WTC11 (cell line): ENCODE data around the gene ZDHHC11. TPM values are rescaled to one million over a fixed set of nuclear protein-coding genes. Genes with fewer than 3 reads are reported as not detected.

Experiments
- ATAC-seq: fragments of 200-7000 bp; cut with Tn5 transposase; 2 replicates; pipeline ENCODE4 v1.10.0; 2021; ENCODE audit warnings: mild to moderate bottlenecking, moderate library complexity
- CTCF ChIA-PET: fragments of 300-600 bp; sonication (Branson Sonifier 250); formaldehyde crosslinking; loops from one replicate; lab custom pipeline; 2021; ENCODE audit warnings: antibody characterized with exemption; lab: Charles Lee
- POLR2A ChIA-PET: fragments of 350-600 bp; sonication (Branson Sonifier 250); formaldehyde crosslinking; loops from one replicate; lab custom pipeline; 2021; ENCODE audit warnings: antibody characterized with exemption; lab: Charles Lee
- DNase-seq: peaks from one replicate; pipeline ENCODE4 v3.0.0; 2021; ENCODE audit warnings: low spot score
- H3K27ac Mint-ChIP-seq: 2 replicates; pipeline ENCODE4 v1.8.0; 2021; ENCODE audit warnings: mixed read lengths
- H3K27me3 Mint-ChIP-seq: 2 replicates; pipeline ENCODE4 v1.8.0; 2021; ENCODE audit warnings: low read depth, mild to moderate bottlenecking, moderate library complexity, mixed read lengths
- H3K36me3 Mint-ChIP-seq: 2 replicates; pipeline ENCODE4 v1.8.0; 2021; ENCODE audit warnings: mixed read lengths
- H3K4me1 Mint-ChIP-seq: 2 replicates; pipeline ENCODE4 v1.8.0; 2022; ENCODE audit warnings: mixed read lengths
- H3K4me3 Mint-ChIP-seq: 2 replicates; pipeline ENCODE4 v1.8.0; 2021; ENCODE audit warnings: mild to moderate bottlenecking, moderate library complexity, mixed read lengths
- H3K9me3 Mint-ChIP-seq: 2 replicates; pipeline ENCODE4 v1.8.0; 2021; ENCODE audit warnings: mixed read lengths
- CREM ChIP-seq: sonication (generic); formaldehyde crosslinking; IDR thresholded peaks from 2 replicates; pipeline ENCODE4 v1.8.1; 2022; ENCODE audit warnings: mild to moderate bottlenecking, missing genetic modification reagents, moderate library complexity
- ETV6 ChIP-seq: sonication (generic); formaldehyde crosslinking; IDR thresholded peaks from 2 replicates; pipeline ENCODE4 v1.8.1; 2022; ENCODE audit warnings: mild to moderate bottlenecking, missing genetic modification reagents
- FOXK1 ChIP-seq: sonication (generic); formaldehyde crosslinking; IDR thresholded peaks from 2 replicates; pipeline ENCODE4 v1.8.0; 2022; ENCODE audit warnings: mild to moderate bottlenecking, moderate library complexity, missing genetic modification reagents
- FOXP1 ChIP-seq: sonication (generic); formaldehyde crosslinking; IDR thresholded peaks from 2 replicates; pipeline ENCODE4 v1.8.0; 2022; ENCODE audit warnings: missing genetic modification reagents, mild to moderate bottlenecking, moderate library complexity, borderline replicate concordance
- GTF2I ChIP-seq: fragments of 250-450 bp; sonication (Bioruptor Pico); conservative IDR thresholded peaks from 2 replicates; pipeline ENCODE4 v1.4.0; 2021; ENCODE audit warnings: mild to moderate bottlenecking
- JAZF1 ChIP-seq: fragments of 250-450 bp; sonication (Bioruptor Pico); IDR thresholded peaks from 2 replicates; pipeline ENCODE4 v1.9.0; 2021; ENCODE audit warnings: moderate library complexity, mild to moderate bottlenecking, inconsistent platforms
- JUN ChIP-seq: sonication (generic); formaldehyde crosslinking; IDR thresholded peaks from 2 replicates; pipeline ENCODE4 v1.8.0; 2023; ENCODE audit warnings: mild to moderate bottlenecking, missing genetic modification reagents
- NFYB ChIP-seq: sonication (generic); formaldehyde crosslinking; conservative IDR thresholded peaks from 2 replicates; pipeline ENCODE4 v1.8.0; 2022; ENCODE audit warnings: low read depth, missing genetic modification reagents
- NR1H2 ChIP-seq: sonication (generic); formaldehyde crosslinking; IDR thresholded peaks from 2 replicates; pipeline ENCODE4 v1.9.0; 2021; ENCODE audit warnings: mild to moderate bottlenecking, moderate library complexity, missing genetic modification reagents
- PRRX2 ChIP-seq: fragments of 250-450 bp; sonication (Bioruptor Pico); IDR thresholded peaks from 2 replicates; pipeline ENCODE4 v1.8.0; 2021; ENCODE audit warnings: mild to moderate bottlenecking
- RELA ChIP-seq: sonication (generic); formaldehyde crosslinking; IDR thresholded peaks from 2 replicates; pipeline ENCODE4 v1.8.1; 2022; ENCODE audit warnings: missing genetic modification reagents, mild to moderate bottlenecking, borderline replicate concordance
- RORB ChIP-seq: fragments of 250-450 bp; sonication (Bioruptor Pico); IDR thresholded peaks from 2 replicates; pipeline ENCODE4 v1.9.0; 2021; ENCODE audit warnings: mild to moderate bottlenecking
- SMAD3 ChIP-seq: sonication (generic); formaldehyde crosslinking; IDR thresholded peaks from 2 replicates; pipeline ENCODE4 v1.8.0; 2022; ENCODE audit warnings: missing genetic modification reagents, mild to moderate bottlenecking, borderline replicate concordance
- SOX15 ChIP-seq: fragments of 250-450 bp; sonication (Bioruptor Pico); IDR thresholded peaks from 2 replicates; pipeline ENCODE4 v1.9.0; 2021; ENCODE audit warnings: mild to moderate bottlenecking
- USF2 ChIP-seq: sonication (generic); formaldehyde crosslinking; IDR thresholded peaks from 2 replicates; pipeline ENCODE4 v1.8.1; 2023; ENCODE audit warnings: mild to moderate bottlenecking, missing genetic modification reagents, moderate library complexity
- ZNF263 ChIP-seq: sonication (generic); formaldehyde crosslinking; IDR thresholded peaks from 2 replicates; pipeline ENCODE4 v1.8.1; 2022; ENCODE audit warnings: low read depth, mild to moderate bottlenecking, moderate library complexity, missing genetic modification reagents
- ZNF425 ChIP-seq: fragments of 250-450 bp; sonication (Bioruptor Pico); conservative IDR thresholded peaks from 2 replicates; pipeline ENCODE4 v1.9.0; 2021; ENCODE audit warnings: mild to moderate bottlenecking
- ZNF532 ChIP-seq: fragments of 250-450 bp; sonication (Bioruptor Pico); IDR thresholded peaks from 2 replicates; pipeline ENCODE4 v1.9.0; 2021; ENCODE audit warnings: mild to moderate bottlenecking, borderline replicate concordance
- total RNA-seq: library from RNA; stranded (reverse); gene quantifications from 3 replicates; pipeline ENCODE4 v1.2.3, GENCODE V29; 2021
- TF ChIP-seq, protein P1 (sequence below): sonication (generic); formaldehyde crosslinking; IDR thresholded peaks from 2 replicates; pipeline ENCODE4 v1.8.1; 2023; ENCODE audit warnings: mild to moderate bottlenecking, missing genetic modification reagents, borderline replicate concordance
- TF ChIP-seq, protein P2 (sequence below): sonication (generic); formaldehyde crosslinking; IDR thresholded peaks from 2 replicates; pipeline ENCODE4 v1.8.1; 2023; ENCODE audit warnings: mild to moderate bottlenecking, missing genetic modification reagents
- TF ChIP-seq, protein P3 (sequence below): sonication (generic); formaldehyde crosslinking; conservative IDR thresholded peaks from 2 replicates; pipeline ENCODE4 v1.8.1; 2023; ENCODE audit warnings: mild to moderate bottlenecking, low read depth, missing genetic modification reagents, moderate library complexity

ZDHHC11 gene
- total RNA-seq, 1 experiment from 2014 or later: 21.4 TPM

- CTCF ChIA-PET: no interaction called here
- Mint-ChIP-seq H3K4me1 (no peaks in the 10 kb centered on the region), H3K4me3 (no peak overlapping the region), H3K9me3 (no peaks in the 10 kb centered on the region), H3K27me3 (no peaks in the 10 kb centered on the region; the same call in 1 of the 2 replicates), H3K27ac (no peak overlapping the region), H3K36me3 (no peaks in the 10 kb centered on the region)
- TF ChIP-seq CREM (no peak), RORB (CRISPR knock-in tag) (no peak), SOX15 (CRISPR knock-in tag) (no peak), PRRX2 (no peak), GTF2I (CRISPR knock-in tag) (no peak), RELA (CRISPR knock-in tag) (no peak), NFYB (no peak), JAZF1 (no peak), ZNF263 (CRISPR knock-in tag) (no peak), FOXK1 (no peak), ZNF425 (CRISPR knock-in tag) (no peak), NR1H2 (CRISPR knock-in tag) (no peak), ETV6 (no peak), JUN (CRISPR knock-in tag) (no peak), FOXP1 (CRISPR knock-in tag) (no peak), SMAD3 (CRISPR knock-in tag) (no peak), USF2 (no peak)
- TF ChIP-seq, protein P1, sequence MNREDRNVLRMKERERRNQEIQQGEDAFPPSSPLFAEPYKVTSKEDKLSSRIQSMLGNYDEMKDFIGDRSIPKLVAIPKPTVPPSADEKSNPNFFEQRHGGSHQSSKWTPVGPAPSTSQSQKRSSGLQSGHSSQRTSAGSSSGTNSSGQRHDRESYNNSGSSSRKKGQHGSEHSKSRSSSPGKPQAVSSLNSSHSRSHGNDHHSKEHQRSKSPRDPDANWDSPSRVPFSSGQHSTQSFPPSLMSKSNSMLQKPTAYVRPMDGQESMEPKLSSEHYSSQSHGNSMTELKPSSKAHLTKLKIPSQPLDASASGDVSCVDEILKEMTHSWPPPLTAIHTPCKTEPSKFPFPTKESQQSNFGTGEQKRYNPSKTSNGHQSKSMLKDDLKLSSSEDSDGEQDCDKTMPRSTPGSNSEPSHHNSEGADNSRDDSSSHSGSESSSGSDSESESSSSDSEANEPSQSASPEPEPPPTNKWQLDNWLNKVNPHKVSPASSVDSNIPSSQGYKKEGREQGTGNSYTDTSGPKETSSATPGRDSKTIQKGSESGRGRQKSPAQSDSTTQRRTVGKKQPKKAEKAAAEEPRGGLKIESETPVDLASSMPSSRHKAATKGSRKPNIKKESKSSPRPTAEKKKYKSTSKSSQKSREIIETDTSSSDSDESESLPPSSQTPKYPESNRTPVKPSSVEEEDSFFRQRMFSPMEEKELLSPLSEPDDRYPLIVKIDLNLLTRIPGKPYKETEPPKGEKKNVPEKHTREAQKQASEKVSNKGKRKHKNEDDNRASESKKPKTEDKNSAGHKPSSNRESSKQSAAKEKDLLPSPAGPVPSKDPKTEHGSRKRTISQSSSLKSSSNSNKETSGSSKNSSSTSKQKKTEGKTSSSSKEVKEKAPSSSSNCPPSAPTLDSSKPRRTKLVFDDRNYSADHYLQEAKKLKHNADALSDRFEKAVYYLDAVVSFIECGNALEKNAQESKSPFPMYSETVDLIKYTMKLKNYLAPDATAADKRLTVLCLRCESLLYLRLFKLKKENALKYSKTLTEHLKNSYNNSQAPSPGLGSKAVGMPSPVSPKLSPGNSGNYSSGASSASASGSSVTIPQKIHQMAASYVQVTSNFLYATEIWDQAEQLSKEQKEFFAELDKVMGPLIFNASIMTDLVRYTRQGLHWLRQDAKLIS (CRISPR knock-in tag): no peak
- TF ChIP-seq, protein P2, sequence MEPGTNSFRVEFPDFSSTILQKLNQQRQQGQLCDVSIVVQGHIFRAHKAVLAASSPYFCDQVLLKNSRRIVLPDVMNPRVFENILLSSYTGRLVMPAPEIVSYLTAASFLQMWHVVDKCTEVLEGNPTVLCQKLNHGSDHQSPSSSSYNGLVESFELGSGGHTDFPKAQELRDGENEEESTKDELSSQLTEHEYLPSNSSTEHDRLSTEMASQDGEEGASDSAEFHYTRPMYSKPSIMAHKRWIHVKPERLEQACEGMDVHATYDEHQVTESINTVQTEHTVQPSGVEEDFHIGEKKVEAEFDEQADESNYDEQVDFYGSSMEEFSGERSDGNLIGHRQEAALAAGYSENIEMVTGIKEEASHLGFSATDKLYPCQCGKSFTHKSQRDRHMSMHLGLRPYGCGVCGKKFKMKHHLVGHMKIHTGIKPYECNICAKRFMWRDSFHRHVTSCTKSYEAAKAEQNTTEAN (CRISPR knock-in tag): no peak
- POLR2A ChIA-PET: no interaction called here
- ATAC-seq (no peak), DNase-seq (peak; percentile 9)
These were observed 290 bp upstream of the ZDHHC11 start for GRCh38 chr5:851076-851475.

- POLR2A ChIA-PET: no interaction called here
- CTCF ChIA-PET: no interaction called here
- DNase-seq: peak; percentile 9
- no peak overlapping the region for H3K27ac Mint-ChIP-seq
- H3K27me3 Mint-ChIP-seq: no peaks in the 10 kb centered on the region; the same call in 1 of the 2 replicates
- H3K4me3 Mint-ChIP-seq: no peak overlapping the region
- H3K36me3 Mint-ChIP-seq: peaks cover 2% of the 10 kb centered on the region; the same call in 1 of the 2 replicates
- no peaks in the 10 kb centered on the region for H3K9me3 Mint-ChIP-seq
- H3K4me1 Mint-ChIP-seq: no peaks in the 10 kb centered on the region
- ATAC-seq: no peak; the same call in 1 of the 2 replicates
- no peak for TF ChIP-seq ZNF532 (CRISPR knock-in tag)
- TF ChIP-seq CREM: no peak
- TF ChIP-seq ZNF263 (CRISPR knock-in tag): no peak
- TF ChIP-seq, protein P3, sequence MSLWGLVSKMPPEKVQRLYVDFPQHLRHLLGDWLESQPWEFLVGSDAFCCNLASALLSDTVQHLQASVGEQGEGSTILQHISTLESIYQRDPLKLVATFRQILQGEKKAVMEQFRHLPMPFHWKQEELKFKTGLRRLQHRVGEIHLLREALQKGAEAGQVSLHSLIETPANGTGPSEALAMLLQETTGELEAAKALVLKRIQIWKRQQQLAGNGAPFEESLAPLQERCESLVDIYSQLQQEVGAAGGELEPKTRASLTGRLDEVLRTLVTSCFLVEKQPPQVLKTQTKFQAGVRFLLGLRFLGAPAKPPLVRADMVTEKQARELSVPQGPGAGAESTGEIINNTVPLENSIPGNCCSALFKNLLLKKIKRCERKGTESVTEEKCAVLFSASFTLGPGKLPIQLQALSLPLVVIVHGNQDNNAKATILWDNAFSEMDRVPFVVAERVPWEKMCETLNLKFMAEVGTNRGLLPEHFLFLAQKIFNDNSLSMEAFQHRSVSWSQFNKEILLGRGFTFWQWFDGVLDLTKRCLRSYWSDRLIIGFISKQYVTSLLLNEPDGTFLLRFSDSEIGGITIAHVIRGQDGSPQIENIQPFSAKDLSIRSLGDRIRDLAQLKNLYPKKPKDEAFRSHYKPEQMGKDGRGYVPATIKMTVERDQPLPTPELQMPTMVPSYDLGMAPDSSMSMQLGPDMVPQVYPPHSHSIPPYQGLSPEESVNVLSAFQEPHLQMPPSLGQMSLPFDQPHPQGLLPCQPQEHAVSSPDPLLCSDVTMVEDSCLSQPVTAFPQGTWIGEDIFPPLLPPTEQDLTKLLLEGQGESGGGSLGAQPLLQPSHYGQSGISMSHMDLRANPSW (CRISPR knock-in tag): no peak
These were observed 1.0 kb downstream of the ZDHHC11 start for GRCh38 chr5:849651-850301.
